Measurements from ENCODE around the gene CTBP2.
A peak's percentile ranks its signal among the peaks of the same experiment; 100 is the strongest.

The CTBP2 gene

GRCh38 chr10:125005312-125006187 lies 154.8 kb downstream of the CTBP2 start:
- Histone ChIP-seq H3K4me3 (no peak overlapping the region), H3K27me3 (no peaks in the 10 kb centered on the region), H3K27ac (peak overlapping the region; percentile 44 to 90), H3K36me3 (peaks cover 5 to 35% (median 17%) of the 10 kb centered on the region in 3 donors), H3K9me3 (no peaks in the 10 kb centered on the region), H3K4me1 (peaks cover 0 to 89% (median 69%) of the 10 kb centered on the region in 4 donors)
- peak; percentile 13 to 59 for DNase-seq
- no peak for TF ChIP-seq CTCF (IDR thresholded peaks at IDR 0.05)
- intact Hi-C loops (cut with DNase I; ENCODE audit: low total_unique reads) = loop anchor here (10.0 kb wide), 1 partner anchor 149 kb away; no protein-coding TSS in a partner anchor

GRCh38 chr10:125004571-125005311 lies 155.6 kb downstream of the CTBP2 start:
- TF ChIP-seq CTCF (IDR thresholded peaks at IDR 0.05) = no peak
- Histone ChIP-seq H3K9me3 (no peaks in the 10 kb centered on the region), H3K4me3 (no peak overlapping the region), H3K27me3 (no peaks in the 10 kb centered on the region), H3K36me3 (peaks cover 5 to 35% (median 17%) of the 10 kb centered on the region in 3 donors), H3K4me1 (peaks cover 0 to 91% (median 70%) of the 10 kb centered on the region in 4 donors), H3K27ac (peak overlapping the region in 1 of 2 donors; percentile 24)
- intact Hi-C loops (cut with DNase I; ENCODE audit: low total_unique reads) = loop anchor here (5.0 to 10.0 kb wide), 2 partner anchors 58 to 150 kb away; no protein-coding TSS in a partner anchor
- peak; percentile 16 to 62 for DNase-seq

GRCh38 chr10:125003901-125004467 lies 156.4 kb downstream of the CTBP2 start:
- DNase-seq = peak; percentile 9 to 63
- no peak for TF ChIP-seq CTCF (IDR thresholded peaks at IDR 0.05)
- Histone ChIP-seq H3K36me3 (peaks cover 5 to 35% (median 17%) of the 10 kb centered on the region in 3 donors), H3K27ac (peak overlapping the region; percentile 18), H3K9me3 (no peaks in the 10 kb centered on the region), H3K27me3 (no peaks in the 10 kb centered on the region), H3K4me3 (no peak overlapping the region), H3K4me1 (peaks cover 0 to 91% (median 71%) of the 10 kb centered on the region in 4 donors)
- intact Hi-C loops (cut with DNase I; ENCODE audit: low total_unique reads) = loop anchor here (5.0 to 10.0 kb wide), 2 partner anchors 58 to 151 kb away; no protein-coding TSS in a partner anchor

- no peak for TF ChIP-seq CTCF (IDR thresholded peaks at IDR 0.05)
- peaks cover 0 to 94% (median 74%) of the 10 kb centered on the region in 4 donors for H3K4me1 ChIP-seq
- intact Hi-C loops (cut with DNase I; ENCODE audit: low total_unique reads) = loop anchor here (5.0 to 10.0 kb wide), 2 partner anchors 59 to 151 kb away; no protein-coding TSS in a partner anchor
- no peak overlapping the region for H3K4me3 ChIP-seq
- H3K27me3 ChIP-seq = no peaks in the 10 kb centered on the region
- no peaks in the 10 kb centered on the region for H3K9me3 ChIP-seq
- peaks cover 5 to 35% (median 17%) of the 10 kb centered on the region in 3 donors for H3K36me3 ChIP-seq
- peak; percentile 10 to 66 for DNase-seq
- peak overlapping the region; percentile 18 to 95 for H3K27ac ChIP-seq
These were observed 157.0 kb downstream of the CTBP2 start for GRCh38 chr10:125003146-125003900.

Data from tibial artery (tissue), 4 donors.